HG03565 (cell line): ENCODE data around the gene ALX3.
"Not testable (repeated sequence)": the region's sequence is repeated elsewhere in the genome, so short reads cannot be mapped to it uniquely, and the experiment has no call there.

Source experiments
- ATAC-seq: cut with Tn5 transposase; IDR thresholded peaks from one replicate; pipeline ENCODE4 v1.9.1; 2021; ENCODE audit warnings: mild to moderate bottlenecking, moderate library complexity; ENCODE audit not compliant: unreplicated experiment

The ALX3 gene

DNA sequence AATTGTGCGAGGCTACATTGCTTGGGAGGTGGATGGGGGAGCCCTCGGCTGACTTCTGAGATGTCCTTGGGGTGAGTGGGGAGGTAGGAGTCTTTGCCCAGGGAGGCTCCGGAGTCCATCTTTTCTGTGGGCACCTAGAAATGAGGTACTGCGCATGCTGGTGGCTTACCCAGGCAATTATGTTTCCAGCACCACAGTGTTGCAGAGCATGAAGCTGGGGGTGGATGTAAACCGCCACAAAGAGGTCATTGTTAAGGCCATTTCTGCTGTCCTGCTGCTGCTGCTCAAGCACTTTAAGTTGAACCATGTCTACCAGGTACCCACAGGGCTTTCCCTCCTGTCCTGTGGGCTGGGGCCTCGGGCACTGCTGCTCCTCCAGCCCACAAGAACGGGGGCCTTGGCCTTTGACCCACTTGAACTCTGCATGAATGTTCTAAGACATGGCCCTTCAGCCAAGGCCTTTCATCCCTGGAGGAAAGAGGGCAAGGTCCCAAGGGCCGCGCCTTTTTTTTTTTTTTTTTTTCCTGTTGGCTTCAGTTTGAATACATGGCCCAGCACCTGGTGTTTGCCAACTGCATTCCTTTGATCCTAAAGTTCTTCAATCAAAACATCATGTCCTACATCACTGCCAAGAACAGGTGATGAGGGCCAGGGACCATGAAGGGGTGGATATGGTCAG is 21.4 kb downstream of the ALX3 start:
- no peak for ATAC-seq

GRCh38 chr1:110048240-110048639 is 22.2 kb downstream of the ALX3 start:
- no peak for ATAC-seq

DNA sequence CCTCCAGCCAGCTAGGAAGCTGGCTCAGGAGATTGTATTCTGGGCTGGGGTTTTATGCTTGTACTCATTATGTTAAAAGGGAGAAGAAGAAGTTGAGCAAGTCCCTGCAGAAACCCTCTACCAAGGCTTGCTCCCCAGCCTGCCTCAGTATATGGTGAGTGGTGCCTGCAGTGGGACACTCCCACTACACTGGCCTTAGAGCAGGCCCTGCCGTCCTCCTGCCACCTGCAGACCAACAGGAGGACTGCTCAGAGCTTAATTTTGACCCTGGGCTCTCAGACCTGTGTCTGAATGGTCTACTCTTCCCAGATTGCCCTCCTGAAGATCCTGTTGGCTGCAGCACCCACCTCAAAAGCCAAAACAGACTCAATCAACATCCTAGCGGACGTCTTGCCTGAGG is 23.0 kb downstream of the ALX3 start:
- ATAC-seq = no peak

- ATAC-seq = no peak
These were observed 27.5 kb downstream of the ALX3 start for GRCh38 chr1:110043016-110043415.

GRCh38 chr1:110040548-110040947 is 29.9 kb downstream of the ALX3 start:
- ATAC-seq = no peak

DNA sequence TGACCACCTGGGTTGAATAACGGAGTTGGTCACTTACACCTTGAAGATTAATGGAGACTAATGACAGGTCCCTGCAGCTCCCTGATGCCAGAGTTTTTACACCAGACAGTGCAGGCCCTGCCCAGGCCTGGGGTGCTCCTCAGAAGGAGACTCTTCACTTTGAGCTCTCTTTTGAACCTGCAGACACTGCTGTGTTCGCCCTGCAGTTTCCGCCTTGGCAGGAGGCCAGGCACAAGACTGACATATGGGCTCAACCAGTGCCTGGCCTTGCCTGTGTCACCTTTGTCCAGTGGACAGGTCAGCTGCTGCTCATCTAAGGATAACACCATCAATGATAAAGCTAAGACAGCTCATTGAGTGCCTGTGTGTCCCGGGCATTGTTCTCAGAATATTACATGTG is 30.8 kb downstream of the ALX3 start:
- no peak for ATAC-seq

- no peak for ATAC-seq
These were observed 32.2 kb downstream of the ALX3 start for GRCh38 chr1:110038271-110038670.

GRCh38 chr1:110035236-110035752 is 35.2 kb downstream of the ALX3 start:
- ATAC-seq = no peak

DNA sequence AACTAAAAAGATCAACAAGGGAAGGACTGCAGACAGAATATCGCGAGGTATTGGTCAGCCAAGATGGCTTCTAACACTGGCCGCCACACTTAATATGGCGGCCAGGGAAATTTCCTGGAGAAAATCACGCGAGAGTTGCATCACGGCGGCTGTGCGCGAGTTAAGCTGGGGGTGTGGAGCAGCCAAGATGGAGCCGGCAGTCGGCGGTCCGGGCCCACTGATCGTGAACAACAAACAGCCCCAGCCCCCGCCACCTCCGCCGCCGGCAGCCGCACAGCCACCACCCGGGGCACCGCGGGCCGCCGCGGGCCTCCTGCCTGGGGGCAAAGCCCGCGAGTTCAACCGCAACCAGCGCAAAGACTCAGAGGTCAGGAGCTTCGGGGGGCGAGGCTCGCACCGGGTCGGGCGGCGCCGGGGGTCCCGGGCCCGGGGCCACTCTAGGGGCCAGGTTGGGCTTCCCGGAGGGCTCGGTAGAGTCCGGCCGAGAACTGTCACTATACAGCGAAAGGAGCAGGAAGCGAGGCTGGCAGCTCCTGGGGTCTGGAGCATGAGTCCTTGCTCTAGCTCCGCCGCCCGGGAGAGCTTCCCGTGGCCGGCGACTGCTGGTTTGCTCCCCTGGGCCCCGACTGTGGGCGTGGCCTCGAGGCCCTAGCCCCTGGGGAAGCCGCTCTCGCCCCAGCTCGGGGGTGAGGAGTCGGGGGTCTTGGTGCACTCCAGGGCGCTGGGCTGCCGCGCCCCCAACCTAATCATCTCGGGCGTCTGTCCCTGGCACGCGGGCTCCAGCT is 35.8 kb downstream of the ALX3 start, which contains the start of gene STRIP1:
STRIP1 (plus strand) TSS at position 174 of the 785 bp plus-strand sequence; CDS start at position 188, 14 bp downstream.
- ATAC-seq = peak; percentile 85

DNA sequence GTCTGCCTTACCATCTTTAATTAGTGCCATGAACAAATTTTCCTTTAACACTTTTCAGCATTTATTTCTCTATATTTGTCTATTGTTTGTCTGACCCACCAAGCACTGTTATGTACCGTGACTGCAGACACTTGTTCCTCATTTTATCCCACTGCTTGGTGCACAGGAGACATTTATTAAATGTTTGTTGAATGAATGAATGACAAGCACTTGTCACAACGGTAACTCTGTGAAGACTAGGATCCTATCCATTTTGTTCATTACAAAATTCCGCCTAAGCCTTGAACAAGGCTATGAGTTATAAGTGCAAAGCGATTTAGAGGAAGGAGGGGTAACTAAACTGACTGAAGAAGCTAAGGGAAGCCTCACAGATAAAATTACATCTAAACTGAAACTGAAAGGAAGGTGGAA is 36.4 kb downstream of the ALX3 start:
- ATAC-seq = no peak

- no peak for ATAC-seq
These were observed 37.1 kb downstream of the ALX3 start for GRCh38 chr1:110033421-110033820.

DNA sequence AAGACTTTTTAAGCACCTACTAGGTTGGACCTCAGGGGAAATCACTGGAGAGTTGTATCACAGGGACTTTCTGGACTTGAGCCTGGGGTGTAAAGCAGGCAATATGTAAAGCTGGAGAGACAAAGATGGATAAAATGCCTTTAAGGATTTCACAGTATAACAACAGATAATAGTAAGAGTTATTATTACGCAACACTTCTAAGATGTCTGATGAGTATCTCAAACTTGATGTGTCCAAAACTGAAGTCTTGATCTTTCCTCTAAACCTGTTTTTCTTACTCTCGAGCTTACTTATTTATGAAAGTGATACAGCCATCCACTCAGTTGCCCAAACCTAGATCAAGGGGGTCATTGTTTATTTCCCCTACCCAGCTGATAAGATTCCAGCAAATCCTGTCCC is 38.1 kb downstream of the ALX3 start:
- no peak for ATAC-seq

- not testable (repeated sequence) for ATAC-seq
These were observed 39.8 kb downstream of the ALX3 start for GRCh38 chr1:110030687-110031086.

DNA sequence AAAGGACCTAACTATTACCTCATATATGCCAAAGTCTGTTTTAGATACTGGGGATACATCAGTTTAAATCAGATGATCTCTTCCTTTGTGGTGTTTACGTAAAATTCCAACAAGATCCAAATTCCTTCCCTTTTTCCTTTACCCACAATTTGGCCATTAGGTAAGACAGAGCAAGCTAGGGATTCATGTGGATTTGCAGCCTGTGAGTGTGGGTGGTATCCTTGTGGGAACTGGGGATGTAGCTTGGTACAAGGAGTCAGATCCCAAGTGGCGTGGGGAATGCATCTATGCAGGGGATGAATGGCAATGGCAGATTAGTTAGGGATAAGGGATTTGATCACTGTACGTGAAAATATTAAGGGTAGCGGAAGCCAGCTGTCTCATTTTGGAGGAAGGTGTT is 45.9 kb downstream of the ALX3 start:
- ATAC-seq = no peak

DNA sequence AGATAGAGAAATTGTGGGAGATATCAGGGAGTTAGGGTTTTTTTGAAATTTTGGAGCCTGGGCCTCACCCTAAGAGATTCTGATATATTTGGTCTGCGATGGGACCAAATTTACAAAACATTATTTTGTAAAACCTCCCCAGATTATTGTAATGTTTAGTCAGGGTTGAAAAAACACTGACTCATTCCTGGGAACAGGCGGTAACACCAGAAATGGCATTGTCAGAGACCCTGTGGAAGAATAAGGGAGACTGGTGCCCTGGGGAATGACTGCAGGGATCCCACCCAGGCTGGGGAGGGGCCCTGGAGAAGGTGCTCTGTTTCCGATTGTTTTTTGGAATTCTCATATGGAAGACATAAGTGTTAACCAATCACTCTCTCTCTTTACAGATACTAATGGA is 49.2 kb downstream of the ALX3 start:
- ATAC-seq = no peak

DNA sequence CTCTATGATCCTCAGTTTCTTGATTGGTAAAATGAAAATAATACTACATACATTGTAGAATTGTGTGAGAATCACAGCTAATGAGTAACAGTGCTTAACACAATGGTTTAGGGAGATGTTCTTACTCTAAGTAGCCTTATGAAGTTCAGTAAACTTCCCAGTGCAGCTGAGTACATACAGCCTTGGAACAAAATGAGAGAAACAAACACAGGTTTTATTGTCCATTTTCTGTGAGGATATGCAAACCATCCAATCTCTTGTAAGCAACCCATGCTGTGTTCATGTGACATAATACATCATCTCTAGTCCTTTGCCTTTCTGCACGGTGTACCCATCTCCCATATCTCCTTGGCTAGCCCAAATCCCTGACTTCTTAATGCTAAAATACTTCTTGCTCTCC is 50.7 kb downstream of the ALX3 start:
- ATAC-seq = no peak

DNA sequence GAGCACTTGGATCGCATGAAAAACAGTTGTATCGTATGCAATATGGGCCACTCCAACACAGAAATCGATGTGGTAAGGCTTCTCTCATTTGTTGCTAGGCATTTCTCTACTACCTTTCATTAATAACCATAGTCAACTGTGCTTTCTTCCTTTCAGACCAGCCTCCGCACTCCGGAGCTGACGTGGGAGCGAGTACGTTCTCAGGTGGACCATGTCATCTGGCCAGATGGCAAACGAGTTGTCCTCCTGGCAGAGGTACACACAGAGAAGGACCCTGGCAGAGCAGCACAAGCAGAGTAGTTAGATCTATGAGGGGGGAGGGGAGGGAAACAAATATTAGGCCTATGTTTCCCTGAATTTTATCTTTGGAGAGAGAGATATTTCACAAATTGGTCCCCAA is 52.1 kb downstream of the ALX3 start:
- ATAC-seq = no peak

GRCh38 chr1:110017792-110018191 is 52.7 kb downstream of the ALX3 start:
- ATAC-seq = no peak

DNA sequence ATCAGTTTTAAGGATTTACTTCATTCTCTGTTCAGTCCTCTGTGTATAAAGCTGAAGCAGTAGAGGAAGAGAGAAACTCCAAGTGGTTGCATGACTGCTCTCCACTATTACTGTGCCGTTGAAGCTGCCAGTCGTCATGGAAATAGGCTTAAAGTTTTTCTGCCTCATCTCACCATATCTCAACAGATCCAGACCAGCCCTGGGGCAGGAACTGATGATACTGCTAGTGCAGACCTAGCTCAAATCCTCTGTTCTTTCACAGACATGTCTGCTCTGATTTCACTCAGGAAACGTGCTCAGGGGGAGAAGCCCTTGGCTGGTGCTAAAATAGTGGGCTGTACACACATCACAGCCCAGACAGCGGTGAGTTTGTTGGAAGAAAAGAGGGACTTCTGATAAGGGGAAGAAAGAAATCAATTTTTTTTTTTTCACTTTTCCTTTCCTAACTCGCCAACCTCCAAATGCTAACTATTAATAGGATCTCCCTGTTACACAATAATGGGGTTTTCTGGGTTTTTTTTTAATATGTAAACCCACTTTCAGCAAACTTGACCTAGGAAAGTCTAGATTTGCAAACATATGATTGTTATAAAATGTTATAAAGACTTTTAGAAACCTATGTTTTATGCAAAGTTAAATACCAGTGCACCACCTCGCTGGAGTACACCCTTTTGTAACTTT is 58.2 kb downstream of the ALX3 start:
- ATAC-seq = peak; percentile 38

- peak; percentile 93 for ATAC-seq
These were observed 58.9 kb downstream of the ALX3 start for GRCh38 chr1:110011527-110012041.
